DMS153 treated with DMSO at 0.1 percent for 48 hours (cell line): ENCODE results near the gene ARPP19.
A peak's percentile ranks its signal among the peaks of the same experiment; 100 is the strongest.
"Not testable (repeated sequence)": the region's sequence is repeated elsewhere in the genome, so short reads cannot be mapped to it uniquely, and the experiment has no call there.

ENCODE experiments used
- DNase-seq: peaks from one replicate; lab custom pipeline; 2025; ENCODE audit not compliant: unreplicated experiment; lab: John Stamatoyannopoulos, UW

ARPP19 gene

GRCh38 chr15:52568601-52569585 is at the start of gene ARPP19:
TSS of gene ARPP19 (minus strand) at chr15:52569030. CDS start at chr15:52568892, 138 bp downstream.
- peak; percentile 39 for DNase-seq

- DNase-seq = no peak
Observed at GRCh38 chr15:52617026-52617425, 48.2 kb upstream of the ARPP19 start.

GRCh38 chr15:52615302-52615701 is 46.5 kb upstream of the ARPP19 start:
- DNase-seq = no peak

GRCh38 chr15:52609593-52609992 is 40.8 kb upstream of the ARPP19 start:
- no peak for DNase-seq

GRCh38 chr15:52584414-52584813 is 15.6 kb upstream of the ARPP19 start:
- no peak for DNase-seq

GRCh38 chr15:52579852-52580251 is 11.0 kb upstream of the ARPP19 start:
- DNase-seq = no peak

GRCh38 chr15:52576692-52577091 is 7.9 kb upstream of the ARPP19 start:
- DNase-seq = no peak

GRCh38 chr15:52575573-52575972 is 6.7 kb upstream of the ARPP19 start:
- DNase-seq = not testable (repeated sequence)

- no peak for DNase-seq
Observed at GRCh38 chr15:52575072-52575471, 6.2 kb upstream of the ARPP19 start.

- not testable (repeated sequence) for DNase-seq
Observed at GRCh38 chr15:52574623-52575022, 5.8 kb upstream of the ARPP19 start.

GRCh38 chr15:52567871-52568600 is 794 bp downstream of the ARPP19 start:
- no peak for DNase-seq

- DNase-seq = no peak
Observed at GRCh38 chr15:52566889-52567288, 1.9 kb downstream of the ARPP19 start.

GRCh38 chr15:52565417-52566358 is 3.1 kb downstream of the ARPP19 start:
- not testable (repeated sequence) for DNase-seq

GRCh38 chr15:52563501-52564060 is 5.2 kb downstream of the ARPP19 start:
- no peak for DNase-seq

- no peak for DNase-seq
Observed at GRCh38 chr15:52559575-52559974, 9.3 kb downstream of the ARPP19 start.

- no peak for DNase-seq
Observed at GRCh38 chr15:52559022-52559421, 9.8 kb downstream of the ARPP19 start.

GRCh38 chr15:52558196-52558595 is 10.6 kb downstream of the ARPP19 start:
- no peak for DNase-seq

GRCh38 chr15:52557274-52557641 is 11.6 kb downstream of the ARPP19 start:
- no peak for DNase-seq

- no peak for DNase-seq
Observed at GRCh38 chr15:52556524-52557273, 12.1 kb downstream of the ARPP19 start.

GRCh38 chr15:52552303-52552702 is 16.5 kb downstream of the ARPP19 start:
- no peak for DNase-seq
